GM15510 (cell line): ENCODE data around the gene HRC.

Experiments used
- POLR2A ChIP-seq: IDR thresholded peaks from 3 replicates; pipeline ENCODE4 v1.6.1; 2011; ENCODE audit warnings: borderline replicate concordance; ENCODE audit not compliant: insufficient read length; ENCODE audit errors: extremely low read depth

Gene HRC

DNA sequence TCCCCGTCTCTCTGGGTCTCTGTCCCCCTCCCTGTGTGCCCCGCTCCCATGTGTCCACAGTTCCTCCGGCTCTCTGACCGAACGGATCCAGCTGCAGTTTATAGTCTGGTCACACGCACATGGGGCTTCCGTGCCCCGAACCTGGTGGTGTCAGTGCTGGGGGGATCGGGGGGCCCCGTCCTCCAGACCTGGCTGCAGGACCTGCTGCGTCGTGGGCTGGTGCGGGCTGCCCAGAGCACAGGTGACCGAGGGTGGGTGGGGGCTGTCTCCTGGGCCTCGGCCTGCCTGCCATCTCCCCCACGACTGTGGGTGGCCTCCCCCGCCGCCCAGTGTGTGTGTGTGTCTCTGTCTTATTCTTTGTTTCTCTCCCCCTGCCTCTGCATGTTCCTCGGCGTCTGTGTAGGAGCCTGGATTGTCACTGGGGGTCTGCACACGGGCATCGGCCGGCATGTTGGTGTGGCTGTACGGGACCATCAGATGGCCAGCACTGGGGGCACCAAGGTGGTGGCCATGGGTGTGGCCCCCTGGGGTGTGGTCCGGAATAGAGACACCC lies 12.7 kb upstream of the HRC start:
- no peak for TF ChIP-seq POLR2A

DNA sequence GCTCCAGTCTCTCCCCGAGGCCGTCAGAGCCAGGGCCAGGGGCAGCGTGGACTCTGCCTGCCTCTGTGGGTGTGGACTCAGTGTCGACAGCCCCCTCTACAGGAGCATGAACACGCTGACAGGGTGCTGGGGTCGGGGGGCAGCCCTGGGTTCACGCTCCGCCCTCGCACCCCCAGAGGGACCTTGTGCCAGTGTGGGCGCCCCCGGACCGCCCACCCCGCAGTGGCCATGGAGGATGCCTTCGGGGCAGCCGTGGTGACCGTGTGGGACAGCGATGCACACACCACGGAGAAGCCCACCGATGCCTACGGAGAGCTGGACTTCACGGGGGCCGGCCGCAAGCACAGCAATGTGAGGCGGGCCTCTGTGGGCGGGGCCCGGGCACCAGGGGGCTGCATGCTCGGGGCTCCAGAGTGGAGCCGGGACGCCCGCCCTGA lies 10.7 kb upstream of the HRC start:
- TF ChIP-seq POLR2A: no peak

- no peak for TF ChIP-seq POLR2A
Measured at GRCh38 chr19:49165111-49165750, 10.0 kb upstream of the HRC start.

- no peak for TF ChIP-seq POLR2A
Measured at GRCh38 chr19:49161987-49162386, 6.8 kb upstream of the HRC start.

- TF ChIP-seq POLR2A: no peak
Measured at GRCh38 chr19:49160450-49161189, 5.4 kb upstream of the HRC start.

DNA sequence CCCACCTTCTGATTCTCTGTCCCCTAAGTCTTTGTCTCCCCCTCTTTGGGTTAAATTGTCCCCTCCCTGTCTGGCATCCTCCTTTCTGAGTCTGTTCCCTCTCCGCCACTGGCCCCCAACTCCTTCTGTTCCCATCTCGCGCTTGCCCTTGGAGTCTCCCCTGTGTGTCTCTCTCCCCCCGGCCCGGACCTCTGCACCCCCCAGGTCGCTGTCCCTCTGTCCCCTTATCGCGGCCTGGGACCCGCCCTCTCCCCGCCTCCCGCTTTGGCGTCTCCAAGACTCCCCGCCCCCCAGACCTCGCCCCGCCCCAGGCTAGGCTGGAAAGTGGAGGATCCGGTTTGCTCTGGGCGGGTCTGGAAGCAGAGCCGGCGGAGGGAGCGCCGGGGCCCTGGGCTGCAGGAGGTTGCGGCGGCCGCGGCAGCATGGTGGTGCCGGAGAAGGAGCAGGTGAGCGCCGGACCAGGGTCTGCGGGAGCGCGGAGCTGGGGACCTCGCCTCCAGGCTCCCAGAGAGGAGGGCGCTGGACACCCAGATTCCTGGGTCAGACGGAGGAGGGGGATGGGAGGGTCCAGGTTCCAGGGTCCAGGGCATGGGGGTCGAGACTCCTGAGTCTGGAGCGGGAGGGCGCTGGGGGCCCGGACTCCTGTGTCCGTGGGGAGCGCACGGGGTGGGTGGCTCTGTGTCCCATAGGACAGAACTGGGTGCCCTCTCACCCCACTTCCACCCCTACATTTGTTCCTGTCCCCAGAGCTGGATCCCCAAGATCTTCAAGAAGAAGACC lies 2.4 kb upstream of the HRC start, which contains the start of gene TRPM4:
Gene TRPM4 (plus strand): TSS at position 348 of the 780 bp plus-strand sequence. CDS start 75 bp downstream, at position 423.
- no peak for TF ChIP-seq POLR2A

- no peak for TF ChIP-seq POLR2A
Measured at GRCh38 chr19:49155820-49156346, 687 bp upstream of the HRC start.

GRCh38 chr19:49154279-49154678 lies 917 bp downstream of the HRC start:
- TF ChIP-seq POLR2A: no peak

DNA sequence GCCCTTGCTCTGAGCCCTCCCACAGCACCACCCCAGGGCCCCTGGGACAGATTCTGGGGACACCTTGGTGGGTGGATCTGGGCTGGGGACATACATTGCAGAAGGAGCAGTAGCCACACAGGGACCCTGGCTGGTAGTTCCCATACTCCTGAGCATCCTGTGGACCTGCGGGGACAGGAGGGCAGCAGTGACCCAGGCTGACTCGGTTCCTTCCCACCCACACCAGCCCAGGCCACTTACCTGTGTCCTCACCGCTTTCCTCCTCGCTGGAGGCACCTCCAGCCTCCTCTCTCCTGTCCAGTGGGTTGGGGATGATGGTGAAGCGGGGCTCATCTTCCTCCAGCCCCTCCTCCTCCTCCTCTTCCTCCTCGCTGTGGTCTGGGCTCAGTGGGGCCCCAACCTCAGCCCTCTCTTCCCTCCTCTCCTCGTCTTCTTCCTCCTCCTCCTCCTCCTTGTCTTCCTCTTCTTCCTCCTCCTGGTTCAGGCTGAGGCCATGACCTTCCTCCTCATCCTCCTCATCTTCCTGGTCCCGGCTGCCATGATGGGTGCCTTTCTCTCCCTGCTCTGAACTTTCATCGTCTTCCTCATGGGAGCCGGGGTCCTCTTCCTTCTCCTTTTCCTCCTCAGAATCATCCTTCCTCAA lies 1.9 kb downstream of the HRC start:
- no peak for TF ChIP-seq POLR2A

DNA sequence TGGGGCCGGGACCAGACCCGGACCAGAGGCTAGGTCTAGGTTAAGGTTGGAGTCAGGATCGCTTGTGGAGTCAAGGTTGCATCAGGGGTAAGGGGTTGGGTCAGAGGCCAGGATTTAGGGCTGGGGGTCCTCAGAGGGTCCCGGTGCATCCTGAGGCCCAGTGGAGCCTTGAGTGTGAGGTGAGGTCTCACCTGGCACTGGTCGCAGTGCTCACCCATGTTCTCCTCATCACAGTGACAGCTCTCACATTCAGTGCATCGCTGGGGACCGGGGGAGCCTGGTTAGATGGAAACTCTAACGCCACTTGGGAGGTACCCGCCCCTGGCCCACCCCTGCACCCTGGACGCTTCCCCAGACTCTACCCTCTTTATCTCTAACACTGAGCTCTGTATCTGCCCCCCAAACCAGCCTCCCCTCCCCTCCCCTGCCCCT lies 3.1 kb downstream of the HRC start:
- no peak for TF ChIP-seq POLR2A

DNA sequence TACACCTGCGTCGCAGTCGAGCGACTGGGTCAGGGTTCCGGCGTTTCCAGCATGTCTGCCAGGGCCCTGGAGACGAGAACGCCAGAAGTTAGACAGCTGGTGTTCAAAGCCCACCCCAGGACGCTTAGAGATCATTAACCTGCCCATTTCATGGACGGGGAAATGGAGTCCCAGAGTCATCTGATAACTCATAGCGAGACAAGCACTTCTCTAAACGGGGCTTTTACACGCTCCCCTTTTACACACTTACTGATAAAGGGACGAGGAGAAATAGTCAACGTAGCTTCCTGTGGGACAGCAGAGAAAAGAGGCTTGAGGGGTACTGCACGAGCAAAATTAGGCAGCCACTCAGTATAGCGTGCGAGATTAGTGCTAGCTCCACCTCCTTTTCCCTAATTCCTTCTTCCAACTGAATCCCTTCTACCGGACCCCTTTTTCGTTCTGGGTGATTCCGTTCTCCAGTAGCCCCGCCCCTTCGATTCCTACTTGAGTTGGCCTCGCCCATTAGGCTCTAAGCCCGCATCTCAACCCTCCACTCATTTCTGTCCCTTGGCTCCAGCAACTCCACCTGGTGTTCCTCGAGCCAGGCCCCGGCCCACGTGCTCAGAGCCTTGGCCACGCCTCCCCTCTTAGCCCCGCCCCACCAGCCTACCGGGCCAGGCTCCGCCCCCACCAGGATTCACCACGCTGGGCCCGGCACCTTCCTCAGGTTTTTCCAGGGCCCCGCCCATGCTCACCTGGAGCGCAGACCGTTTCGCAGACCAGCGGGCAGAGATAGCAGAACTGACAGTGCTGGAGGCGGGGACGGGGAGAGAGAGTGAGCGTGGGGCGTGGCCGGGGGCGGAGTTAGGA lies 3.7 kb downstream of the HRC start:
- no peak for TF ChIP-seq POLR2A

GRCh38 chr19:49150944-49151243 lies 4.3 kb downstream of the HRC start:
- no peak for TF ChIP-seq POLR2A

DNA sequence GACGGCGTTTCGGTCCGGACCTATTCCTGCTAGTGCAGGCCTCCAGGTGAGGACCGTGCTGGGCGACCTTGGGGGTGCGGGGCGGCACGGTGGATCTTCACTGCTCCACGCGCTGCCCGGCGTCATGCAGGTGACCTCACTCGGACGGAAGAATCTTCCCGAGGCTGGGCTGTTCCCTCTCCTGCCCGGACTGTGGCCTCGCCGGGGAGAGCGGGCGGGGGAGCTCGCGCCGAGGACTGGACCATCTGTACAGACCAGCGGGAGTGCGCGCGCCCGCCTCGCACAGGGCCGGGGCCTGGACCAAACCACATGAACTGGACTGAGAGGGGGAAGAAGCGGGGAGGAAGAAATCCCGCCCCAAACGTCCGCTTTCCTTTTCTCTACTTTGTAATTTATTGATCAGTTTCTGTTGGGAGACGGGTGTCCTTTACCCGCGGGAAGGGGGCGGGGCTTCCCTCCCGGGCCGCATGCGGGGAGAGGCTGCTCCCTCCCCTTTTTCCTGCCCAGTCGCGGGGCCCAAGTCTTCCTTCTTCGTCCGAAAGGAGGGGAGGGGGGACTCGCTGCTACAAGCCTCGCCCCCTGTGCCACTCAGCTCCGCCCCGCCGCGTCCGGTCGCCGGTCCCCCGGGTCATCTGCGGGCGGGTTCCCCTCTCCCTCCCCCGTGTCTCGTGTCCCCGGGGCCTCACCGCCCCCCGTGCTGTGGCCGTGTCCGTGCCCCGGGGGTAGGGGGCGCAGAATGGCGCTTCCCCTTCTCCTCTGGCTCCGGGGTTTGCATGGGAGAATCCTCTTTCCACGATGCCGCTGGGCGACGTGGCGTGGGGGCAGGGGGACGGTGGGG lies 4.9 kb downstream of the HRC start:
- no peak for TF ChIP-seq POLR2A

GRCh38 chr19:49149652-49150105 lies 5.5 kb downstream of the HRC start:
- no peak for TF ChIP-seq POLR2A
